K562 (cell line): ENCODE measurements around the gene BUB3. TPM values are rescaled to one million over a fixed set of nuclear protein-coding genes. Genes with fewer than 3 reads are reported as not detected.

Source experiments
- ADNP ChIP-seq: fragments of 200-800 bp; sonication (Bioruptor generic); IDR thresholded peaks from 2 replicates; pipeline ENCODE4 v1.6.1; 2016; ENCODE audit warnings: missing genetic modification characterization, missing compliant biosample characterization
- CGGBP1 ChIP-seq: fragments of 250-450 bp; sonication (Bioruptor Pico); IDR thresholded peaks from 2 replicates; pipeline ENCODE4 v1.9.0; 2021; ENCODE audit warnings: mild to moderate bottlenecking
- CREM ChIP-seq: IDR thresholded peaks from 2 replicates; pipeline ENCODE4 v1.6.1; 2014; ENCODE audit warnings: antibody characterized with exemption, low read depth
- HEY1 ChIP-seq: fragments of 250-450 bp; sonication (Bioruptor Pico); IDR thresholded peaks from 2 replicates; pipeline ENCODE4 v1.5.0; 2020; ENCODE audit warnings: mild to moderate bottlenecking, moderate library complexity, borderline replicate concordance
- IRF2 ChIP-seq: sonication (generic); formaldehyde crosslinking; IDR thresholded peaks from 2 replicates; pipeline ENCODE4 v1.8.1; 2022; ENCODE audit warnings: mild to moderate bottlenecking, missing genetic modification reagents
- IRF9 ChIP-seq: fragments of 450-650 bp; IDR thresholded peaks from 2 replicates; pipeline ENCODE4 v1.6.1; 2016; ENCODE audit warnings: missing biosample characterization, missing genetic modification characterization
- KLF16 ChIP-seq: IDR thresholded peaks from 2 replicates; pipeline ENCODE4 v1.6.1; 2016; ENCODE audit warnings: antibody characterized with exemption
- MBD2 ChIP-seq: sonication (generic); IDR thresholded peaks from 2 replicates; pipeline ENCODE4 v1.6.1; 2016; ENCODE audit warnings: low read depth, borderline replicate concordance
- MEIS2 ChIP-seq: fragments of 450-650 bp; IDR thresholded peaks from 2 replicates; pipeline ENCODE4 v1.6.1; 2014; ENCODE audit warnings: mild to moderate bottlenecking; ENCODE audit not compliant: partially characterized antibody
- NRF1 ChIP-seq, 2 experiments: fragments of 450-650 bp; IDR thresholded peaks in 1 of 2; conservative IDR thresholded peaks in 1 of 2; 2 replicates each; pipeline ENCODE4 v1.6.1; 2014; ENCODE audit warnings: mild to moderate bottlenecking in 2 of 2
- POLR2A ChIP-seq: fragments of 450-650 bp; conservative IDR thresholded peaks from 2 replicates; pipeline ENCODE4 v1.6.1; 2016
- SIN3A ChIP-seq, 2 experiments: fragments of 150-350 bp in 1 of 2; IDR thresholded peaks; 2 replicates each; pipeline ENCODE4 v1.6.1; 2011 to 2016; ENCODE audit warnings: borderline replicate concordance in 2 of 2, low read depth in 2 of 2, low read length in 2 of 2, mild to moderate bottlenecking in 2 of 2, moderate library complexity in 2 of 2; ENCODE audit not compliant: control insufficient read depth in 1 of 2
- SMAD3 ChIP-seq: fragments of 450-650 bp; formaldehyde crosslinking; conservative IDR thresholded peaks from 2 replicates; pipeline ENCODE4 v1.4.0; 2020; ENCODE audit warnings: mild to moderate bottlenecking
- SMARCE1 ChIP-seq: fragments of 450-650 bp; IDR thresholded peaks from 2 replicates; pipeline ENCODE4 v1.7.1; 2016; ENCODE audit warnings: mild to moderate bottlenecking
- SP1 ChIP-seq: sonication (generic); formaldehyde crosslinking; IDR thresholded peaks from 2 replicates; pipeline ENCODE4 v1.8.1; 2022; ENCODE audit warnings: mild to moderate bottlenecking, missing genetic modification reagents
- SREBF2 ChIP-seq: sonication (generic); formaldehyde crosslinking; IDR thresholded peaks from 2 replicates; pipeline ENCODE4 v1.4.0; 2020; ENCODE audit warnings: mild to moderate bottlenecking, missing genetic modification reagents
- TCF15 ChIP-seq: fragments of 250-450 bp; sonication (Bioruptor Pico); IDR thresholded peaks from 2 replicates; pipeline ENCODE4 v1.8.0; 2022; ENCODE audit warnings: moderate library complexity, mild to moderate bottlenecking, inconsistent platforms
- WHSC1 ChIP-seq: IDR thresholded peaks from one replicate; pipeline ENCODE4 v1.6.1; 2012; ENCODE audit warnings: low read length, control low read depth, inconsistent platforms
- ZBTB2 ChIP-seq: fragments of 450-650 bp; IDR thresholded peaks from 2 replicates; pipeline ENCODE4 v1.6.1; 2016; ENCODE audit warnings: antibody characterized with exemption
- ZBTB7A ChIP-seq: IDR thresholded peaks from 2 replicates; pipeline ENCODE4 v1.6.1; 2011; ENCODE audit warnings: low read depth, mild to moderate bottlenecking, low read length, moderate library complexity, borderline replicate concordance; ENCODE audit not compliant: control insufficient read depth
- ZNF175 ChIP-seq: fragments of 200-800 bp; sonication (Bioruptor generic); IDR thresholded peaks from 2 replicates; pipeline ENCODE4 v1.6.1; 2016; ENCODE audit warnings: low read depth, mild to moderate bottlenecking, missing genetic modification characterization, missing compliant biosample characterization
- ZNF24 ChIP-seq: fragments of 450-650 bp; IDR thresholded peaks from 2 replicates; pipeline ENCODE4 v1.6.1; 2016
- ZNF253 ChIP-seq: fragments of 250-450 bp; sonication (Bioruptor Pico); conservative IDR thresholded peaks from 2 replicates; pipeline ENCODE4 v1.6.1; 2021; ENCODE audit warnings: mild to moderate bottlenecking
- ZNF408 ChIP-seq: fragments of 250-450 bp; sonication (Bioruptor Pico); IDR thresholded peaks from 2 replicates; pipeline ENCODE4 v1.4.0; 2020; ENCODE audit warnings: low read depth, mild to moderate bottlenecking, moderate library complexity
- ZNF551 ChIP-seq: fragments of 250-450 bp; sonication (Bioruptor Pico); IDR thresholded peaks from 2 replicates; pipeline ENCODE4 v1.5.0; 2021; ENCODE audit warnings: mild to moderate bottlenecking, moderate library complexity
- polyA plus RNA-seq, 8 experiments: library from polyadenylated mRNA; depleted of rRNA in 4 of 8; stranded (reverse) in 5 of 8; unstranded in 3 of 8; fragments of >200 nt; fragmentation: Nextera tagmentation in 2 of 8; fragmentation: Illumina TruSeq in 1 of 8; extraction: Ambion mirVana in 2 of 8; extraction: Trizol in 1 of 8; gene quantifications; 2 replicates each; pipeline versions ENCODE4 v1.2.1 to v1.2.3, GENCODE V29; 2011 to 2014; ENCODE audit warnings: inconsistent platforms in 1 of 8, missing spikeins in 1 of 8
- total RNA-seq, 7 experiments: library from RNA; depleted of rRNA in 6 of 7; stranded (reverse); fragments of >200 nt in 6 of 7; fragmentation: Illumina TruSeq in 2 of 7; extraction: Trizol in 2 of 7; gene quantifications; 2 replicates each; pipeline versions ENCODE4 v1.2.1 to v1.2.3, GENCODE V29; 2011 to 2021; ENCODE audit warnings: low replicate concordance in 1 of 7
- TF ChIP-seq, protein P1 (sequence below), 2 experiments: fragments of 450-650 bp; conservative IDR thresholded peaks; 2 replicates each; pipeline ENCODE4 v1.6.1; 2017; ENCODE audit warnings: mild to moderate bottlenecking in 2 of 2, moderate library complexity in 2 of 2

The BUB3 gene
- total and polyA plus RNA-seq, 9 of the 15 experiments (the other 6 are each of a cell fraction or from before 2014, with no cell fraction given) = 167 to 761 (median 225) TPM

- TF ChIP-seq MEIS2 (peak; percentile 18), POLR2A (no peak), NRF1 (conservative IDR thresholded peaks at IDR 0.05 in 1 of 2, IDR thresholded peaks at IDR 0.05 in 1 of 2) (peak; percentile 93), WHSC1 (no peak), TCF15 (CRISPR knock-in tag) (no peak), ZNF253 (no peak), CREM (peak; percentile 35; the same call in 1 of the 2 replicates), ZNF175 (CRISPR knock-in tag) (no peak), SMARCE1 (no peak), ADNP (no peak), ZBTB2 (0 out of 2 replicates have a peak, but pooled peaks have one; percentile 28), SMAD3 (CRISPR knock-in tag) (no peak), SP1 (no peak), IRF9 (tag) (no peak), ZNF551 (CRISPR knock-in tag) (no peak), SREBF2 (CRISPR knock-in tag) (no peak), KLF16 (no peak), HEY1 (CRISPR knock-in tag) (no peak), ZNF24 (peak; percentile 73), ZNF408 (CRISPR knock-in tag) (no peak), MBD2 (no peak), CGGBP1 (CRISPR knock-in tag) (no peak), IRF2 (no peak), ZBTB7A (peak; percentile 84), SIN3A (IDR thresholded peaks at IDR 0.05; ENCODE audit: borderline replicate concordance in 2 of 2, control insufficient read depth in 1 of 2, low read depth in 2 of 2, low read length in 2 of 2) (peak in 1 of 2 experiments; percentile 9; a peak in 1 of 4 replicates)
- TF ChIP-seq, protein P1, sequence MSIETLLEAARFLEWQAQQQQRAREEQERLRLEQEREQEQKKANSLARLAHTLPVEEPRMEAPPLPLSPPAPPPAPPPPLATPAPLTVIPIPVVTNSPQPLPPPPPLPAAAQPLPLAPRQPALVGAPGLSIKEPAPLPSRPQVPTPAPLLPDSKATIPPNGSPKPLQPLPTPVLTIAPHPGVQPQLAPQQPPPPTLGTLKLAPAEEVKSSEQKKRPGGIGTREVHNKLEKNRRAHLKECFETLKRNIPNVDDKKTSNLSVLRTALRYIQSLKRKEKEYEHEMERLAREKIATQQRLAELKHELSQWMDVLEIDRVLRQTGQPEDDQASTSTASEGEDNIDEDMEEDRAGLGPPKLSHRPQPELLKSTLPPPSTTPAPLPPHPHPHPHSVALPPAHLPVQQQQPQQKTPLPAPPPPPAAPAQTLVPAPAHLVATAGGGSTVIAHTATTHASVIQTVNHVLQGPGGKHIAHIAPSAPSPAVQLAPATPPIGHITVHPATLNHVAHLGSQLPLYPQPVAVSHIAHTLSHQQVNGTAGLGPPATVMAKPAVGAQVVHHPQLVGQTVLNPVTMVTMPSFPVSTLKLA (conservative IDR thresholded peaks at IDR 0.05) = peak; percentile 7 to 16; a peak in 2 of 4 replicates
These were observed 706 bp downstream of the BUB3 start (continued) for GRCh38 chr10:123154711-123155505.
